Measurements from ENCODE around the gene CX3CR1.
A peak's percentile ranks its signal among the peaks of the same experiment; 100 is the strongest.

Gene CX3CR1

GRCh38 chr3:39219702-39220101 is 60.1 kb downstream of the CX3CR1 start:
- H3K4me3 ChIP-seq (ENCODE audit: low read depth, low read length), result no peak overlapping the region
- TF ChIP-seq CTCF (IDR thresholded peaks at IDR 0.05; ENCODE audit: insufficient read depth, low read depth, low read length, missing control alignments), result no peak
- DNase-seq (ENCODE audit: low read depth), result no peak

- peak; percentile 82 for DNase-seq (ENCODE audit: low read depth)
- TF ChIP-seq CTCF (IDR thresholded peaks at IDR 0.05; ENCODE audit: insufficient read depth, low read depth, low read length, missing control alignments), result no peak
- H3K4me3 ChIP-seq (ENCODE audit: low read depth, low read length), result no peak overlapping the region
These were observed 63.6 kb downstream of the CX3CR1 start for GRCh38 chr3:39216176-39216790.

GRCh38 chr3:39213613-39214012 is 66.2 kb downstream of the CX3CR1 start:
- H3K4me3 ChIP-seq (ENCODE audit: low read depth, low read length), result no peak overlapping the region
- no peak for DNase-seq (ENCODE audit: low read depth)
- TF ChIP-seq CTCF (IDR thresholded peaks at IDR 0.05; ENCODE audit: insufficient read depth, low read depth, low read length, missing control alignments), result no peak

Measured in GM12865 (cell line).